GM18517 (cell line): ENCODE measurements around the gene ATP4A.
A peak's percentile ranks its signal among the peaks of the same experiment; 100 is the strongest.

Experiments
- ATAC-seq: cut with Tn5 transposase; IDR thresholded peaks from one replicate; pipeline ENCODE4 v1.9.1; 2021; ENCODE audit warnings: mild to moderate bottlenecking, moderate library complexity; ENCODE audit not compliant: unreplicated experiment

Gene ATP4A

GRCh38 chr19:35549879-35550523 is 13.5 kb downstream of the ATP4A start:
- ATAC-seq = no peak

DNA sequence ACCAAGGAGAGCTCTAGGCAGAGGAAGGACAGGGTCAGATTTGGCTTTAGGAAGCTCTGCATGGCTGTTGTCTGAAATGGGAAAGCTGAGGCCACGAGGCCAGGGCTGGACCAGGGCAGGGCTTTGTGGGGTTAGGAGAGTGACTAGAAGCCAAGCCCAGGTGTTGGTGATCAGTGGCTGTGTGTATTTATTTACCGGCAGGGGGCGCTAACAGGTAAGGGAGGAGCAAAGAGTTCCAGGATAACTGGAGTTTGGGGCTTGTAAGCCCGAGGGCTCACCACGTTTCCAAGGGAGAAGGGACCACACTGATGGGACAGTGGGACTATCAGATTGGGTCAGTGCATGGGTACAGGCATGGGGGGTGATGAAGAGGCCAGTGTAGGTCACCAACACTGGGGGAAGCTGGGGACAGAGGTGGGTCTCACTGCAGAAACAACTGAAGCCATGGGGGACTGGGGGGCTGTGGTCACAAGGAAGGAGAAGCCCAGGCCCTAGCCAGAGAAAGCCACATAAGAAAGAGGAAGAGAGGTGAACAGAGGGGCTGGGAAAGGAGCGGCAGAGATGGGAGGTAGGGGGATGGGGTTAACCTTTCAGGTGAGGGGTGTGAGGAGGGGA is 14.2 kb downstream of the ATP4A start:
- ATAC-seq = no peak

DNA sequence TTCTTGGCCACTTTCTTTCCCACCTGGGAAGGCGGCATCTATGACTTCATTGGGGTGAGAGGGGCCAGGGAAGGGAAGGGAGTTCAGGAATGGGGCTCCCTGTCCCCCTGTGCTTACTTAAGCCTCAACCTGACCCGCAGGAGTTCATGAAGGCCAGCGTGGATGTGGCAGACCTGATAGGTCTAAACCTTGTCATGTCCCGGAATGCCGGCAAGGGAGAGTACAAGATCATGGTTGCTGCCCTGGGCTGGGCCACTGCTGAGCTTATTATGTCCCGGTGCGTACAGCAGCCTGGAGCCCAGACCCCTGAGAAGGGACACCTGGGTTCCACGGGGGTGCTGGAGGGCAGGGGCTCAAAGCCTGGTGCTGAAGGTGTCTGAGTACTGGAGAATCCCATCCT is 16.9 kb downstream of the ATP4A start:
- no peak for ATAC-seq

DNA sequence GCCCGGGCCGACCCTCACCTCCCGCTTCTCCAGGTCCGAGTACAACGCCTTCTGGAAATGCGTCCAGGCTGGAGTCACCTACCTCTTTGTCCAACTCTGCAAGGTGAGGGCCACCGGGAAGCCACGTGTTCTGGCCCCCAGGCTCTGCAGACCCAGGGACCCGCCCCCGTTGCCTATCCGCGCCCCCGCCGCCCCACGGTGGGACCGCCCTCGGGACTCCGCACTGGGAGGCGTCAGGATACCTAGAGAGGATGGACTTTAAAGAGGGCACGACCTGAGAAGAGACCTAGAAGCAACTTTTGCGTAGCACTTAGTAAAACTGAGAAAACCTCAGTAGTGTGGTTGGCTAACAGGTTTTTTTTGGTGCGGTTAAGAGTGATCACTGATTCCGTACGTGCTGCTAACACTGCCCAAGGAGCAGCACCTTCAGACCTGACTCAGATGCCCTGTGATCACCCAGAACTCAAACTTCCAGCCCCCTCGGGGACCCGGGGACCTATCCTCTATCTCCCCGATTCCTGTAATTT is 17.5 kb downstream of the ATP4A start:
- ATAC-seq = peak; percentile 47

DNA sequence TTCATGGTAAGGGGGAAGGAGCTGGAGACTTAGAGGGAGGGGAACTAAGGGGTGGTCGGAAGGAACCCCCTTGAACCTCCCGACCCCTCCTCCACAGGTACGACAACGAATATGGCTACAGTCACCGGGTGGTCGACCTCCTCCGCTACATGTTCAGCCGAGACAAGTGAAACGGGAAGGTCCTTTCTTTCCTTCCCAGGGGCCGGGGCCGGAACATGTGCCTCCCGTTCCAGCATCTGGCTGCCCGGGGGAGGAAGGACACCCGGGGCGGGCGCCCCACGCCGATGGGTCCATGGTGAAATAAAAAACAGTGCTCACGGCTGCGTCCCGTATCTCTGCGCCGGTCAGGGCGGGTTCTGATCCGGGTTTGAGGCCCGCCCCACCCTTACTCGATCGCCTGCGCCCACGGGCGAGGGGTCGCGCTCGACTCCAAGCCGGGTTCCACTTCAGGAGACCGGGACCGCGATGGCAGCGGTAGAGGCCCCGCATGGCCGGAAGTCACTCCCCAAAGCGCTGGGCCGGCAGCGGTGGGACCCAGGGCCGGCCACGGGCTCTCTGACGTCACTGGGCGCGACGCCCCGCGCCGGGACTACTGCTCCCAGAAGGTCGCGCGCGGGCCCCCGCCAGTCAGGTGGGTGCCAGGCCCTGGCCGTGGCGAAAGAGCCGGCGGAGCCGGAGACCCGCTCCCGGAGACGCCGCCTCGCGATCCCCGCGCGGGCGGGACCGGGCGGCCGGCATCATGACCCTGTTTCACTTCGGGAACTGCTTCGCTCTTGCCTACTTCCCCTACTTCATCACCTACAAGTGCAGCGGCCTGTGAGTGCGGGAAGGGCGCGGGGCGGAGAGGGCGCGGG is 18.2 kb downstream of the ATP4A start, which contains the start of gene TMEM147:
TMEM147 (plus strand) TSS at position 626 of the 854 bp plus-strand sequence; CDS start at position 740, 114 bp downstream.
- peak; percentile 71 for ATAC-seq

GRCh38 chr19:35544110-35544802 is 19.2 kb downstream of the ATP4A start:
- no peak for ATAC-seq

GRCh38 chr19:35543280-35544109 is 20.0 kb downstream of the ATP4A start:
- no peak for ATAC-seq

DNA sequence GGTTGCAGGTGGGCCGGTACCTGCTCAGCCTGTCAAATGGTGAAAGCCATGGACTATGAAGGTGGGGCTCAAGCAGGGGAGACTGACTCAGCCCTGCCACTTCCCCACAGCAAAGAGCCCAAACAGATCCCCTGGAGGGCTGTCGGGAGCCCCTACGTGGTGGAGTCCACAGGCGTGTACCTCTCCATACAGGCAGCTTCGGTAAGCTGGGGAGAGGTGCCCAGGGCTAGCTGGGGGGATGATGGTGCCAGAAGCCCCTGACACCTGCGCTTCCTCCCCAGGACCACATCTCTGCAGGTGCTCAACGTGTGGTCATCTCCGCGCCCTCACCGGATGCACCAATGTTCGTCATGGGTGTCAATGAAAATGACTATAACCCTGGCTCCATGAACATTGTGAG is 21.2 kb downstream of the ATP4A start:
- no peak for ATAC-seq

DNA sequence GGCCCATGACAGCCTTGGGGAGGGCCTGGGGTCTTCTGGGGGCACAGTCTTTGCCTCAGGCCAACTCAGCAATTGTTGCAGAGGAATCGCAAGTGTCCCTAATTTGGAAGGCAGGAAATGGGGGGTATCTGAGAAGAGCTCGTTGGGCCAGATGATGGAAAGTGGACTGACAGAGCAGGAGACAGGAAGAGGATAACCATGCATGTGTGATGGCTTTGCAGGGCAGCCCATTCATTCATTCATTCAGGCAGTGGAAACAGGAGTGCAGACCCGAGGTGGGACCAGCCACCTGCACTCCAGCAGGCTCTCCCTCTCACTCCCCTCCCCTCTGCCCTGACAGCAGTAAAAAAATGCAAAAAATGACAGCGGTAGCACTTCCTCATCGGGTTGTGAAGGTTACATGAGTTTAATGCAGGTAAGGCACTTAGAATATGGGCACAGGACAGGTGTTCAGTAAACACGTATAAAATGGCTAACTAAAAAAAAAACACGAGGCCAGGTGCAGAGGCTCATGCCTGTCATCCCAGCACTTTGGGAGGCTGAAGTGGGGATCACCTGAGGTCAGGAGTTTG is 23.0 kb downstream of the ATP4A start:
- ATAC-seq = no peak

DNA sequence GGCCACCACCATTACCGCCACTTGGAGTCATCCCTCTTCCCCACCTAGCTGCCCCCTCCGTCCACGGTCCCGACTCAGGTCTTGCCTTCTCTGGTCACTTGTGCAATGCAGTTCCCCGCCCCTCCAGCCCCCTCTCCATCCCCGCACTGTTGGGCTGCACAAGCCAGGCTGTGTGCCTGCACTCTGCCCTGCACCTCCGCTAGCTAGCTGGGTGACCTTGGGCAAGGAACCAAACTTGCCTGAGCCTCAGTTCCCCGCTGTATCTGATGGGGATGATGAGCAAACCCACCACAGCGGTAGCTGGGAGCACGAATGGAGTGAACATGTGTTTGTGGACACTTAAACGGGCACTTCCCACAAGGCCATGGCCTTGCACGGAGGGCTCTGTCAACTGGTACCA is 23.6 kb downstream of the ATP4A start:
- no peak for ATAC-seq

- ATAC-seq = no peak
Observed at GRCh38 chr19:35539314-35539713, 24.1 kb downstream of the ATP4A start.

GRCh38 chr19:35534803-35535480 is 28.5 kb downstream of the ATP4A start:
- no peak for ATAC-seq

GRCh38 chr19:35533822-35534392 is 29.6 kb downstream of the ATP4A start:
- ATAC-seq = no peak

DNA sequence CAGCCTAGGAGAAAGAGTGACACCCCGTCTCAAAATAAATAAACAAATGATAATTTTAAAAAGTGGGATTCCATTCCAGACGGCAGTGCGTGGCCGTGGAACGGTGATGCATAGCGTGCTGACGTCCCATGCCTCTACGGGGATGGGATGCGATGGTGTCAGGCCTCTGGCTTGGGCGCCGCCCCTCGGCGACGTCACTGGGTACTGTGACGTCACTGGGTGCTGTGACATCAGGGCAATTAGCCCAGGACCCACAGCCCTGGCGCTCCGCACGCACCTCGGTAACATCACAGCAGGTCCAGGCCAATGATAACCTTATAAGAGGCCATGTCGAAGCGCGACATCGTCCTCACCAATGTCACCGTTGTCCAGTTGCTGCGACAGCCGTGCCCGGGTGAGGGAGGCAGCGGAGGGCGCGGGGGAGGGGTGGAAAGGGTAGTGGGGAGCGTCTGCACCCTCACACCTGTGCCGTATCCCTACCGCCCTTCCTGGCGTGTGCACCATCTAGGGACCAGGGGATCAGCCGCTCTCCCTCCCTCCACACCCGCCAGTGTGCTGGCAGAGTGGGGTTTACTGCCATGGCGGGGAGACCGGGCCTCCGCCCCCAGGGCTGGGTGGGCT is 30.1 kb downstream of the ATP4A start, which contains the start of gene GAPDHS:
GAPDHS (plus strand) TSS at position 256 of the 621 bp plus-strand sequence; CDS start at position 328, 72 bp downstream.
- no peak for ATAC-seq

GRCh38 chr19:35531291-35531690 is 32.2 kb downstream of the ATP4A start:
- no peak for ATAC-seq

DNA sequence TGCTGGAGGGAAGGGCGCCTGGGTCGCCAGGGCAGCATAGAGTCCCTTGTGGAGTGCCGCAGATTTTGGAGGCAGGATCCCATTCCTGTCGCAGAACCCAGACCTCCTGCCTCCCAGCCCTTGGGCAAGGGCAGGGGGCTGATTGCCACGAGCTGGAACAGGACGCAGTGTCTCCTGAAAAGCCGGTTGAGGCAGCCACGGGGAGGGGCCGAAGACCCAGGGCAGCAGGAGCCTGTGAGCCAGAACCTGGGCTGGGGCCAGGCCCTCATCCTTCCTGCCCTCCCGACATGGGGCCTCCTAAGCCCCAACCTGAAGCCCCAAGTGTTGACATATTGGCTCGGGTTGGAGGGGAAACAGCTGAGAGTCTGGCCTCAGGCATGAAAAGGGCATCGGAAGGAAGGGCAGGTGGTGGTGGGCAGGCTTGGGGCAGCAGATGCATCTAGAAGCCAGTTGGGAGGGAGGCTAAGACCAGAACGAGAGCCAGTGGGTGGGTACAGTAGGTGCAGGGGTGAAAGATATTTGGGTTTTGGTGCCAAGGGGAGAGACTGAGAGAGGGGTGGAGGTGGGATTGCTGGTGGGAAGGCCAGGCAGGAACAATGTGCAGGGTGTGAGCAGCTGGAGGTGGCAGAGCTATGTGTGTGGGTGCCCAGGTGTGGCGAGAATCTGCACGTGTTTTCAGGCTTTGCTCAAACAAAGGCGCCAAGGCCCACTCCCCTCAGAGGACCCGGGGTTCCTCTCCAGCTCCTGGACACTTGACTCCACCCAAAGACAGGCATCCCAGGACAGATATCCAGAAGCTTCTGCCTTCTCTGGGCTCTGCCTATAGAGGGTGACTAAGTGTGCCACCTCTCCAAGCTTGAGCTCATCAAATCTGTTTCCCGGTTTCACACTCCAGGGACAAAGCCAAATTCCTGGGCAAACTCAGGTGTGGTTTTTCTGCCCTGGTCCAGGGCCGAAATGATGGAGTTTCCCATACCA is 33.9 kb downstream of the ATP4A start:
- ATAC-seq = no peak
